HG03565 (cell line): ENCODE measurements around the gene VPS33B.

Experiments
- ATAC-seq: cut with Tn5 transposase; IDR thresholded peaks from one replicate; pipeline ENCODE4 v1.9.1; 2021; ENCODE audit warnings: mild to moderate bottlenecking, moderate library complexity; ENCODE audit not compliant: unreplicated experiment

The VPS33B gene

GRCh38 chr15:90953947-90954711, 68.3 kb downstream of the VPS33B start:
- no peak for ATAC-seq

GRCh38 chr15:90952901-90953677, 69.3 kb downstream of the VPS33B start:
- no peak for ATAC-seq

- ATAC-seq = no peak
Measured at GRCh38 chr15:90950676-90951075, 71.7 kb downstream of the VPS33B start.

- no peak for ATAC-seq
Measured at GRCh38 chr15:90949979-90950675, 72.3 kb downstream of the VPS33B start.
